H9 (cell line): ENCODE measurements around the gene HOXD11. TPM values are rescaled to one million over a fixed set of nuclear protein-coding genes. Genes with fewer than 3 reads are reported as not detected.

Experiments
- DNase-seq: peaks from one replicate; pipeline ENCODE4 v3.0.0-alpha.2; 2017
- H2AFZ ChIP-seq: one replicate; pipeline ENCODE4 v1.6.1; 2013; ENCODE audit warnings: mild to moderate bottlenecking, low read length, control low read depth, moderate library complexity
- H2AK5ac ChIP-seq: 2 replicates; pipeline ENCODE4 v1.6.1; 2013; ENCODE audit warnings: low read length, control low read depth, mixed read lengths; ENCODE audit not compliant: insufficient read length
- H2BK120ac ChIP-seq: one replicate; pipeline ENCODE4 v1.6.1; 2013; ENCODE audit warnings: low read depth, mild to moderate bottlenecking, low read length, control low read depth, inconsistent platforms; ENCODE audit not compliant: poor library complexity, severe bottlenecking
- H2BK12ac ChIP-seq: 2 replicates; pipeline ENCODE4 v1.6.1; 2013; ENCODE audit warnings: low read length, control low read depth, mixed read lengths, low read depth; ENCODE audit not compliant: insufficient read length
- H2BK15ac ChIP-seq: 2 replicates; pipeline ENCODE4 v1.6.1; 2013; ENCODE audit warnings: low read depth, low read length, control low read depth
- H2BK20ac ChIP-seq: one replicate; pipeline ENCODE4 v1.6.1; 2013; ENCODE audit warnings: low read depth, mild to moderate bottlenecking, low read length, control low read depth, inconsistent platforms; ENCODE audit not compliant: poor library complexity, severe bottlenecking
- H2BK5ac ChIP-seq: 2 replicates; pipeline ENCODE4 v1.6.1; 2013; ENCODE audit warnings: low read length, control low read depth, mixed read lengths; ENCODE audit not compliant: insufficient read length
- H3K14ac ChIP-seq: 2 replicates; pipeline ENCODE4 v1.6.1; 2013; ENCODE audit warnings: low read length, control low read depth; ENCODE audit not compliant: insufficient read depth
- H3K18ac ChIP-seq: 2 replicates; pipeline ENCODE4 v1.6.1; 2013; ENCODE audit warnings: low read depth, mild to moderate bottlenecking, mixed read lengths, low read length, control low read depth; ENCODE audit not compliant: insufficient read length
- H3K23ac ChIP-seq: 2 replicates; pipeline ENCODE4 v1.6.1; 2013; ENCODE audit warnings: low read length, control low read depth, mixed read lengths, low read depth; ENCODE audit not compliant: insufficient read length
- H3K23me2 ChIP-seq: 2 replicates; pipeline ENCODE4 v1.6.1; 2013; ENCODE audit warnings: low read depth, mild to moderate bottlenecking, mixed read lengths, low read length, control low read depth; ENCODE audit not compliant: insufficient read length, poor library complexity, severe bottlenecking
- H3K27ac ChIP-seq: 2 replicates; pipeline ENCODE4 v1.5.1; 2013; ENCODE audit warnings: low read length, control low read depth, mixed read lengths, low read depth; ENCODE audit not compliant: insufficient read length
- H3K27me3 ChIP-seq: 2 replicates; pipeline ENCODE4 v1.6.1; 2013; ENCODE audit warnings: low read length, control low read depth, inconsistent platforms; ENCODE audit not compliant: insufficient read depth
- H3K4ac ChIP-seq: 2 replicates; pipeline ENCODE4 v1.6.1; 2013; ENCODE audit warnings: low read depth, mild to moderate bottlenecking, control low read depth, inconsistent platforms, low read length, moderate library complexity
- H3K4me1 ChIP-seq: 2 replicates; pipeline ENCODE4 v1.6.1; 2013; ENCODE audit warnings: low read length, control low read depth, inconsistent platforms; ENCODE audit not compliant: insufficient read depth
- H3K4me2 ChIP-seq: 2 replicates; pipeline ENCODE4 v1.6.1; 2013; ENCODE audit warnings: low read length, control low read depth, mixed read lengths; ENCODE audit not compliant: insufficient read length, insufficient read depth
- H3K56ac ChIP-seq: 2 replicates; pipeline ENCODE4 v1.6.1; 2013; ENCODE audit warnings: low read depth, mild to moderate bottlenecking, mixed read lengths, low read length, control low read depth; ENCODE audit not compliant: insufficient read length
- H3K79me1 ChIP-seq: 2 replicates; pipeline ENCODE4 v1.6.1; 2013; ENCODE audit warnings: low read depth, mild to moderate bottlenecking, moderate library complexity, low read length, control low read depth, inconsistent platforms; ENCODE audit not compliant: insufficient read depth, poor library complexity, severe bottlenecking
- H3K79me2 ChIP-seq: 2 replicates; pipeline ENCODE4 v1.6.1; 2013; ENCODE audit warnings: low read length, control low read depth, inconsistent platforms; ENCODE audit not compliant: insufficient read depth
- H3K9ac ChIP-seq: 2 replicates; pipeline ENCODE4 v1.6.1; 2013; ENCODE audit warnings: low read length, control low read depth, mixed read lengths; ENCODE audit not compliant: insufficient read length; ENCODE audit errors: extremely low read depth
- H3K9me3 ChIP-seq: one replicate; pipeline ENCODE4 v1.6.1; 2013; ENCODE audit warnings: low read depth, low read length, inconsistent platforms; ENCODE audit not compliant: control insufficient read depth
- H3T11ph ChIP-seq: one replicate; pipeline ENCODE4 v1.6.1; 2013; ENCODE audit warnings: mild to moderate bottlenecking, low read length, control low read depth, inconsistent platforms
- H4K20me1 ChIP-seq: one replicate; pipeline ENCODE4 v1.6.1; 2013; ENCODE audit not compliant: control insufficient read depth, insufficient read length, insufficient read depth
- H4K5ac ChIP-seq: 2 replicates; pipeline ENCODE4 v1.6.1; 2013; ENCODE audit warnings: low read depth, mild to moderate bottlenecking, mixed read lengths, low read length, control low read depth; ENCODE audit not compliant: insufficient read length
- H4K8ac ChIP-seq: replicated peaks from 2 replicates; pipeline ENCODE4 v1.6.1; 2013; ENCODE audit warnings: low read length, control low read depth, mixed read lengths, low read depth; ENCODE audit not compliant: insufficient read length
- H4K91ac ChIP-seq: 2 replicates; pipeline ENCODE4 v1.6.1; 2013; ENCODE audit warnings: low read depth, mild to moderate bottlenecking, moderate library complexity, mixed read lengths, low read length, control low read depth; ENCODE audit not compliant: insufficient read length
- H3K27ac Mint-ChIP-seq, 3 experiments: 2 replicates in 2 of 3; 3 replicates in 1 of 3; pipeline ENCODE4 v1.8.0; 2020 to 2021; ENCODE audit warnings: mixed read lengths in 3 of 3, mild to moderate bottlenecking in 1 of 3, moderate library complexity in 1 of 3
- H3K27me3 Mint-ChIP-seq: 2 replicates; pipeline ENCODE4 v1.8.0; 2021; ENCODE audit warnings: low read depth, mild to moderate bottlenecking, moderate library complexity, mixed read lengths
- H3K36me3 Mint-ChIP-seq, 3 experiments: 2 replicates in 2 of 3; 3 replicates in 1 of 3; pipeline ENCODE4 v1.8.0; 2020 to 2021; ENCODE audit warnings: low read depth in 3 of 3, mixed read lengths in 3 of 3; ENCODE audit not compliant: insufficient read depth in 1 of 3
- H3K4me1 Mint-ChIP-seq, 2 experiments: 2 replicates each; pipeline ENCODE4 v1.8.0; 2020; ENCODE audit warnings: mixed read lengths in 2 of 2
- H3K4me3 Mint-ChIP-seq, 2 experiments: 2 replicates in 1 of 2; 3 replicates in 1 of 2; pipeline ENCODE4 v1.8.0; 2020 to 2021; ENCODE audit warnings: mild to moderate bottlenecking in 2 of 2, mixed read lengths in 2 of 2, moderate library complexity in 1 of 2
- H3K9me3 Mint-ChIP-seq, 2 experiments: 2 replicates in 1 of 2; 3 replicates in 1 of 2; pipeline ENCODE4 v1.8.0; 2020; ENCODE audit warnings: mild to moderate bottlenecking in 2 of 2, mixed read lengths in 2 of 2, moderate library complexity in 1 of 2
- CTCF ChIP-seq: fragments of 200-600 bp; sonication (generic); conservative IDR thresholded peaks from 3 replicates; pipeline ENCODE4 v1.8.0; 2021; ENCODE audit warnings: antibody characterized with exemption, mild to moderate bottlenecking
- WGBS: extraction: QIAGEN DNeasy Blood & Tissue Kit; methylation state at CpG from one replicate; pipeline ENCODE4 v1.1.7; 2013; ENCODE audit warnings: missing lambda C conversion rate, low lambda C conversion rate, mixed read lengths; ENCODE audit not compliant: insufficient read length; ENCODE audit errors: extremely low coverage; 5-methylcytosine and 5-hydroxymethylcytosine counted together
- total RNA-seq: library from RNA; stranded (reverse); gene quantifications from 2 replicates; pipeline ENCODE4 v1.2.1, GENCODE V29; 2021

The HOXD11 gene
- total RNA-seq, 1 experiment from 2014 or later = not detected

GRCh38 chr2:176151442-176152287 is 44.6 kb downstream of the HOXD11 start, which contains the start of gene HOXD4:
Gene HOXD4 (plus strand): TSS chr2:176151550. CDS start chr2:176151634, 84 bp downstream.
- H3K56ac ChIP-seq = no peak within 1 kb of the TSS
- H3K18ac ChIP-seq = no peak within 1 kb of the TSS
- H4K8ac ChIP-seq = no peak within 1 kb of the TSS
- no peaks in the 10 kb centered on the region for H3K79me2 ChIP-seq
- no peak within 1 kb of the TSS for H2BK15ac ChIP-seq
- H3K23me2 ChIP-seq = no peaks in the 10 kb centered on the region
- no peaks in the 10 kb centered on the region for H4K20me1 ChIP-seq
- H2AK5ac ChIP-seq = no peak within 1 kb of the TSS
- H3K79me1 ChIP-seq = no peaks in the 10 kb centered on the region
- H2BK20ac ChIP-seq = no peak within 1 kb of the TSS
- H4K5ac ChIP-seq = no peak within 1 kb of the TSS
- no peaks in the 10 kb centered on the region; a peak in 1 of 7 replicates for H3K36me3 Mint-ChIP-seq
- peaks cover 2 to 30% of the 10 kb centered on the region in 2 experiments; a peak in 3 of 4 replicates for H3K4me1 Mint-ChIP-seq
- H3K9ac ChIP-seq = no peak within 1 kb of the TSS
- H2BK12ac ChIP-seq = no peak within 1 kb of the TSS
- peaks cover 100% of the 10 kb centered on the region for H3K27me3 Mint-ChIP-seq
- H3K4me3 Mint-ChIP-seq = peak within 1 kb of the TSS; percentile 23 to 66; a peak in 1 of 5 replicates
- no peak within 1 kb of the TSS for H3K23ac ChIP-seq
- no peak within 1 kb of the TSS for H2BK5ac ChIP-seq
- no peak within 1 kb of the TSS for H4K91ac ChIP-seq
- no peak within 1 kb of the TSS for H3K4me2 ChIP-seq
- H3K9me3 ChIP-seq = no peaks in the 10 kb centered on the region
- no peak within 1 kb of the TSS for H3K4ac ChIP-seq
- H3K4me1 ChIP-seq = no peaks in the 10 kb centered on the region; the same call in 1 of the 2 replicates
- peaks cover 5 to 6% of the 10 kb centered on the region in 2 experiments; a peak in 2 of 5 replicates for H3K9me3 Mint-ChIP-seq
- H2BK120ac ChIP-seq = no peak within 1 kb of the TSS
- peaks cover 100% of the 10 kb centered on the region for H3K27me3 ChIP-seq
- H3K14ac ChIP-seq = no peak within 1 kb of the TSS
- WGBS = no CpG with 5 or more reads among the region's 55 CpGs
- no peak within 1 kb of the TSS for H3K27ac ChIP-seq
- DNase-seq = no peak
- H3K27ac Mint-ChIP-seq = no peak within 1 kb of the TSS
- no peak within 1 kb of the TSS for H3T11ph ChIP-seq
- no peak for TF ChIP-seq CTCF
- no peak within 1 kb of the TSS for H2AFZ ChIP-seq
